Panc1 (cell line): ENCODE measurements around the gene LAMC2.

Source experiments
- CTCF ChIP-seq: fragments of 450-650 bp; IDR thresholded peaks from 2 replicates; pipeline ENCODE4 v1.5.1; 2017; ENCODE audit warnings: mild to moderate bottlenecking
- POLR2AphosphoS5 ChIP-seq: IDR thresholded peaks from 2 replicates; pipeline ENCODE4 v1.6.1; 2012; ENCODE audit warnings: mild to moderate bottlenecking, low read depth, low read length, moderate library complexity
- REST ChIP-seq, 2 experiments: IDR thresholded peaks; 2 replicates each; pipeline ENCODE4 v1.6.1; 2011 to 2012; ENCODE audit warnings: low read depth in 2 of 2, control low read depth in 1 of 2, low read length in 1 of 2, mild to moderate bottlenecking in 1 of 2, moderate library complexity in 1 of 2; ENCODE audit not compliant: insufficient read depth in 1 of 2
- SIN3A ChIP-seq: IDR thresholded peaks from 2 replicates; pipeline ENCODE4 v1.6.1; 2012; ENCODE audit warnings: low read depth, mild to moderate bottlenecking, low read length, moderate library complexity, borderline replicate concordance; ENCODE audit not compliant: insufficient read depth
- TCF7L2 ChIP-seq: IDR thresholded peaks from 2 replicates; pipeline ENCODE4 v1.6.1; 2011; ENCODE audit warnings: mild to moderate bottlenecking, low read depth, low read length, inconsistent platforms

GRCh38 chr1:183149273-183149672, 36.8 kb upstream of the LAMC2 start:
- TF ChIP-seq CTCF (no peak), POLR2AphosphoS5 (no peak), REST (IDR thresholded peaks at IDR 0.05; ENCODE audit: insufficient read depth in 1 of 2, low read depth in 2 of 2, low read length in 1 of 2) (no peak), SIN3A (no peak), TCF7L2 (no peak)
